Activated naive CD8-positive, alpha-beta T cell (primary cell): ENCODE measurements around the gene ZMYM2.

ENCODE experiments used
- H3K27ac Mint-ChIP-seq: one replicate; pipeline ENCODE4 v1.8.0; 2021; ENCODE audit warnings: mixed read lengths
- H3K27me3 Mint-ChIP-seq: one replicate; pipeline ENCODE4 v1.8.0; 2021; ENCODE audit warnings: mixed read lengths
- H3K36me3 Mint-ChIP-seq: one replicate; pipeline ENCODE4 v1.8.0; 2021; ENCODE audit warnings: mixed read lengths
- H3K4me1 Mint-ChIP-seq: one replicate; pipeline ENCODE4 v1.8.0; 2021; ENCODE audit warnings: low read depth, mixed read lengths
- H3K4me3 Mint-ChIP-seq: one replicate; pipeline ENCODE4 v1.8.0; 2021; ENCODE audit warnings: mild to moderate bottlenecking, mixed read lengths
- H3K9me3 Mint-ChIP-seq: one replicate; pipeline ENCODE4 v1.8.0; 2021; ENCODE audit warnings: low read depth, mixed read lengths

The ZMYM2 gene

GRCh38 chr13:19958155-19959111 is at the start of gene ZMYM2:
Gene ZMYM2, plus strand, starts transcription at chr13:19958727. Its CDS starts 34,346 bp downstream, at chr13:19993073.
- peak within 1 kb of the TSS; percentile 95 for H3K27ac Mint-ChIP-seq
- H3K4me3 Mint-ChIP-seq: peak within 1 kb of the TSS; percentile 96
- no peaks in the 10 kb centered on the region for H3K9me3 Mint-ChIP-seq
- H3K27me3 Mint-ChIP-seq: no peaks in the 10 kb centered on the region
- H3K36me3 Mint-ChIP-seq: no peaks in the 10 kb centered on the region
- peaks cover 34% of the 10 kb centered on the region for H3K4me1 Mint-ChIP-seq

- Mint-ChIP-seq H3K9me3 (no peaks in the 10 kb centered on the region), H3K36me3 (no peaks in the 10 kb centered on the region), H3K4me1 (no peaks in the 10 kb centered on the region), H3K27me3 (no peaks in the 10 kb centered on the region), H3K27ac (no peak overlapping the region), H3K4me3 (no peak overlapping the region)
These were observed 48.0 kb upstream of the ZMYM2 start for GRCh38 chr13:19910336-19911072.

GRCh38 chr13:19927117-19927748 is 31.3 kb upstream of the ZMYM2 start:
- Mint-ChIP-seq H3K36me3 (no peaks in the 10 kb centered on the region), H3K4me1 (no peaks in the 10 kb centered on the region), H3K4me3 (no peak overlapping the region), H3K9me3 (no peaks in the 10 kb centered on the region), H3K27me3 (no peaks in the 10 kb centered on the region), H3K27ac (no peak overlapping the region)

GRCh38 chr13:19940106-19940505 is 18.4 kb upstream of the ZMYM2 start:
- no peaks in the 10 kb centered on the region for H3K4me1 Mint-ChIP-seq
- H3K4me3 Mint-ChIP-seq: no peak overlapping the region
- H3K27ac Mint-ChIP-seq: no peak overlapping the region
- peaks cover 3% of the 10 kb centered on the region for H3K27me3 Mint-ChIP-seq
- H3K9me3 Mint-ChIP-seq: no peaks in the 10 kb centered on the region
- no peaks in the 10 kb centered on the region for H3K36me3 Mint-ChIP-seq

DNA sequence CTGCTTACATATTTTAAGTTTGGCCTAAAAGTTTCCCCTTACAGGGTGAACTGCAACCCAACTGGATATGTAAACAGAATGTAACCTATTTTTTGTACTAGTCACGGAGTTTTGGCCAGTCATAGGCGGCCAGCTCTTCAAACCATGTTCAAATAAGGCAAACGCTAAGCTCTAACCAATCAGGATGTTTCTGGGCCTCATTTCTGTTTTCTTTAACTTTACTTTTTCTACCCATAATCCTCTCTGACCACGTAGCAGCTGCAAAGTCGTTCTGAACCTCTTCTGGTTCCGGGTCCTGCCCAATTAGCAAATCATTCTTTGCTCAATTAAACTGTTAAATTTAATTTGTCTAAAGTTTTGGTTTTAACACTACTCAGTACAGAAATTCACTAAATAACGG is 8.2 kb upstream of the ZMYM2 start:
- Mint-ChIP-seq H3K27ac (no peak overlapping the region), H3K9me3 (no peaks in the 10 kb centered on the region), H3K36me3 (peaks cover 3% of the 10 kb centered on the region), H3K4me3 (no peak overlapping the region), H3K4me1 (no peaks in the 10 kb centered on the region), H3K27me3 (peaks cover 1% of the 10 kb centered on the region)

GRCh38 chr13:19952850-19953249 is 5.7 kb upstream of the ZMYM2 start:
- no peaks in the 10 kb centered on the region for H3K27me3 Mint-ChIP-seq
- H3K27ac Mint-ChIP-seq: no peak overlapping the region
- H3K36me3 Mint-ChIP-seq: no peaks in the 10 kb centered on the region
- no peaks in the 10 kb centered on the region for H3K9me3 Mint-ChIP-seq
- H3K4me1 Mint-ChIP-seq: peaks cover 1% of the 10 kb centered on the region
- H3K4me3 Mint-ChIP-seq: no peak overlapping the region

- Mint-ChIP-seq H3K9me3 (no peaks in the 10 kb centered on the region), H3K27ac (no peak overlapping the region)
These were observed 2.5 kb upstream of the ZMYM2 start for GRCh38 chr13:19955873-19956559.

GRCh38 chr13:19957320-19958154 is 990 bp upstream of the ZMYM2 start:
- peak overlapping the region; percentile 86 for H3K27ac Mint-ChIP-seq
- H3K4me1 Mint-ChIP-seq: peaks cover 25% of the 10 kb centered on the region
- no peaks in the 10 kb centered on the region for H3K36me3 Mint-ChIP-seq
- peak overlapping the region; percentile 84 for H3K4me3 Mint-ChIP-seq
- H3K27me3 Mint-ChIP-seq: no peaks in the 10 kb centered on the region
- no peaks in the 10 kb centered on the region for H3K9me3 Mint-ChIP-seq

More at GRCh38 chr13:19955873-19956559, 2.5 kb upstream of the ZMYM2 start:
- H3K27me3 Mint-ChIP-seq: no peaks in the 10 kb centered on the region
- H3K36me3 Mint-ChIP-seq: no peaks in the 10 kb centered on the region
- H3K4me1 Mint-ChIP-seq: peaks cover 12% of the 10 kb centered on the region
- H3K4me3 Mint-ChIP-seq: no peak overlapping the region

DNA sequence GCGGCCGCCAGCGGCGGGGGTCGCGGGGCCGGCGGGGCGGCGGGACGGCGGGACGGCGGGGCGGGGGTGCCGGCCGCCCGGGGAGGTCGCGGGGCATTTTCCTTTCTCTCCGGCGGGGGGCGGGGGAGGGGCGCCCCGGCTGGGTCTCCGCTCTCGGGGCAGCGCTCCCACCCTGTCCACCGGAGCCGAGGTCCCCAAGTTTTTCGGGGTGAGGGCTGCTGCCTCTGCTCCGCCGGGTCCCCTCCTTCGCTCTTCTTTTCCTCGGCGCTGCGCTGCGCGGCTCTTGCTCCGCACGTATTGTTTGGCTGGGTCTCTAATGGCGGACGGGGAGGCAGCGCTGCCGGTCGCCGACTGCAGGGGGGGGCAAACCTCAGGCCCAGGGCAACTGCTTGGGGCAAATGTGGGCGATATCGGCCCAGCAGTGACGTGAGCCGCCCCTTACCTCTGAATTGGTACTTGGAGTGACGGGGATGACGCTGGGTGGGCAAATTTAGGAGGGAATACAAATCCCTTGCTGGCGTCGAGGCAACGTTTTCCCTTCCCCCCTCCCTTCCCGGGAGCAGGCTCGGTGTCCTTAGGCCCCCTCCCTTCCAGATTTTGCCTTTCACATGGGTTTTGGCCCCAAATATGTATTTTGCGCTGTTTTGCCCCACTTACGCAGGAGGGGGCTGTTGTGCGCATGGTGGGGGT is 759 bp downstream of the ZMYM2 start:
- Mint-ChIP-seq H3K27ac (peak overlapping the region; percentile 95), H3K9me3 (no peaks in the 10 kb centered on the region), H3K36me3 (no peaks in the 10 kb centered on the region), H3K4me3 (peak overlapping the region; percentile 96), H3K4me1 (peaks cover 40% of the 10 kb centered on the region), H3K27me3 (no peaks in the 10 kb centered on the region)

DNA sequence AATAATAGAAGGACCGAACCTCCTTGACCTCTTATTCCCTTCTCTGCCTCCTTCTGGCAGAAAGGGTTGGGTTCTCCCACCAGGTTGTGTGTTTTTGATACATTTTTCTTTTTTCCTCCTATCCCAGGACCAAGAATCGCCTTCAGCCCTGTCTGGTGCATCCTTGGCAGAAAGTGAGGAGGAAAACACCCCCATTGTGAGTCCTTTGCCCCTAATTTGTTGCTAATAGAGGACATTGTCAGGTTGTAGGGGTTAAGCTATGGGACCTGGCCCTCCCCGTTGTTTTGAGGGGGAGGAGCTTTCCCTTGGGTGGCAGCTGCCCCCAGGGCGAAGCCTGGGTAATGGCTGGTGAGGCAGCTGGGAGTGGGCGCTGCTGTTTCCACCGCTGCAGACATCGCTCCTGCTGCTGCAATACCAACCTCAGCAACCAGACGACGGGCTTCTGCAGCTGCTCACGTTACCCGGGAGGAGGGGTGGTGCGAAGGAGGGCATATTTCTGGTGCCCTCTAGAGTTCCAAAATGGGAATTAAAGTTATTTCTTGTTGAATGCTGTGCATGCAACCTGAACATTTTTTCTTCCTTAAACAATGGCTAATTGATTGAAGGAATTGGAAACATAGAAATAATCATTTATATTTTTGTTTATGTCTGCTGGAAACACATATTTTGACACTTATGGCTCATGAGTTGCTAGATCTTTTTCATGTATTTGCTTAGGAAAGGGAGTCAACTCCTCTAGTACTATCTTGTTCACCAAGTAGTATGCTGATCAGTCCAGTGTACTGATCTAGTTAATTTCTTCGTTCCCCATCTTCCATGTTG is 1.5 kb downstream of the ZMYM2 start:
- Mint-ChIP-seq H3K4me1 (peaks cover 42% of the 10 kb centered on the region), H3K27me3 (no peaks in the 10 kb centered on the region), H3K27ac (peak overlapping the region; percentile 95), H3K4me3 (peak overlapping the region; percentile 96), H3K36me3 (no peaks in the 10 kb centered on the region), H3K9me3 (no peaks in the 10 kb centered on the region)

GRCh38 chr13:19960653-19960976 is 2.1 kb downstream of the ZMYM2 start:
- Mint-ChIP-seq H3K36me3 (no peaks in the 10 kb centered on the region), H3K4me1 (peaks cover 48% of the 10 kb centered on the region), H3K4me3 (peak overlapping the region; percentile 96), H3K27ac (peak overlapping the region; percentile 95), H3K27me3 (no peaks in the 10 kb centered on the region), H3K9me3 (no peaks in the 10 kb centered on the region)

GRCh38 chr13:19961489-19961888 is 3.0 kb downstream of the ZMYM2 start:
- Mint-ChIP-seq H3K27me3 (no peaks in the 10 kb centered on the region), H3K36me3 (no peaks in the 10 kb centered on the region), H3K27ac (peak overlapping the region; percentile 66), H3K4me1 (peaks cover 50% of the 10 kb centered on the region), H3K9me3 (no peaks in the 10 kb centered on the region), H3K4me3 (peak overlapping the region; percentile 41)

- Mint-ChIP-seq H3K9me3 (no peaks in the 10 kb centered on the region), H3K4me3 (peak overlapping the region; percentile 41), H3K27ac (peak overlapping the region; percentile 66), H3K4me1 (peaks cover 51% of the 10 kb centered on the region), H3K27me3 (no peaks in the 10 kb centered on the region), H3K36me3 (no peaks in the 10 kb centered on the region)
These were observed 3.4 kb downstream of the ZMYM2 start for GRCh38 chr13:19961924-19962323.
